NCI-H2107 (cell line): Measurements from ENCODE around the gene NREP.

Source experiments
- DNase-seq: peaks from one replicate; lab custom pipeline; 2025; lab: John Stamatoyannopoulos, UW

NREP gene

DNA sequence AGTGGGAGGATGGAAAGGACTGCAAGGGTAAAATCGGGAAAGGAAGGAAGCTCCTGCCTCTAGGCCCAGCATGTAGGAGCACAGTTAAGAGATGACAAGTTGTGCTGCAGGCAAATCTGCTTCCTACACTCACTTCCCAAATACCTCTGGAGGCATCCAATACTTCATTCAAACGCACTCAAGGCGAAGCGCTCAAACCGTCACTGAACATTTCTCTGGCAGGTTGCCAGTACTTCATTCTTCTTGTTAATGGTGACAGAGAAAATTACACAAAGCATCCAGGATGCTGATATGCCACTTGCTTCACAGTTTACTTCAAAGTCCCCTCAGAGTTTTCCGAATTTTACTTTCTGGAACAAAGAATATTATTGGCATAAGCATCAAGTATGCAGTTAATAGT is 59.8 kb downstream of the NREP start:
- DNase-seq: no peak

DNA sequence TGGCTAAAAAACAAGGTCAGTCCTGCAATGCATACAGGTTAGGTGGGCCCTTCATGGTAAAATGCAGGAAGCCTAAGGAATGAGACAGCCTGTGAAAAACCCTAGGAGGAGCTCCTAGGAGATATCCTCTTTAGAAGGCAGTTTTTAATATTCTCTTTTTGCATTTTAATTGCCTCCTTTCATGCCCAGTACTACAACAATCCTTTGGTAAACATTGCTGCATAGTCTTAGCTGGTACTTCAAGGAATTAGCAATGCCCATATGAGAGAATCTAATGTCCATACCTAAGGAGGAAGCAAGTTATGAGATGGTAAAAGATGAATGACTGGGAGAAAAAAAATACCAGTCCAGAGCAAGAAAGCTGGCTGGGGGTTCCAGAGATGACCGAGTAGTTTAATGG is 61.0 kb downstream of the NREP start:
- no peak for DNase-seq

DNA sequence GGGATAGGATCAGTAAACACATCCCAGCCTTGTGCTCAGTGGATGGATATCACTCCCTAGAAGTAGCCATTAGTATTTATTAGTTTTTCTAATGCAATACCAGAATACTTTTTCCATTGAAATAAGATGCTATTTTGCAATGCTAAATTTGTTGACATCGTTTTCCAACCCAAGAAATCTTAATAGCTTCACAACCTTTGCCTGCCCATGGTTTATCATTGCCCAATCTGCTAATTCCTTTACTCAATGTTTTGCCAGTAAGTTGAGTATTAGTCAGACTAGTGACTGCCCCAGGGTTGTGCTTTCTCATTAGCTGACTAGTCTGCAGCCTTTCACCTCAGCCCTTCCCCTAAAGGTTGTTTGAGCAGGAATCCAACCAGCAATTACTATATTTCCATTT is 62.9 kb downstream of the NREP start:
- no peak for DNase-seq

DNA sequence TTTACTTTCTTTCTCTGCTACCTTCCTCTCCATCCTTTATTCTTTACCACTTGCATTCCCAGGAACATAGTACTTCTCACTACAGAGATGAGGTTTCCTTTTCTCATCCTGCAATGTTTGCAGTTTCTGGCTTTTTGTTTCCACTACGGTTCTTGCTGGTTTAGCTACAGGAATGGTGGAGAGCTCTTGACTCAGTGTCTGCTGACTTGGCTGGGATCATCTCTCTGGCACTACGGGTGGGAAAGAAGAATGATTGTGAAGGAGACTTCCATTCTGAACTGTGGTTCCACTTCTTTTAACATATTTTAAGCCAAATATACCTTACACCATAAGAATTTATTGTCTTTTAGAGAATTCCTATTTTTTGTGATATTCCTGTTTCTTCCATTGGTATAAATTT is 65.1 kb downstream of the NREP start:
- DNase-seq: no peak

DNA sequence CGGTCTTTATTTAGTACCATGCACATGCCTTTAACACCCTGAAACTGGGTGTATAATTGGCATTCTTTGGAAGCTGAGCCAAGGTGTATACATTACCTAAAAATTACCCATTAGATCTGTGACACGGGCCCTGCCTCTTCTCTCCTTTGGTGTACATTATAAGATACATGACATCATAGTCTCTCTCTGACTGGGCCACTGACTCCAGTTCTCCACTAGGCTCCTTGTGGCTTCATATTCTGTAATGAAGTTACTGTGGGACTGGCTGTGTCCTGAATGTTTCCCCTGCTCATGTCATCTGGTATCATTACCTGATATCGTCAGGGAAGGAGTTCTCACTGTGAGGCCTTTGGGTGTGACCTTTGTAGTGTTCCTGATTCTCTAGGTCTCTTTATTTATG is 65.5 kb downstream of the NREP start:
- no peak for DNase-seq

DNA sequence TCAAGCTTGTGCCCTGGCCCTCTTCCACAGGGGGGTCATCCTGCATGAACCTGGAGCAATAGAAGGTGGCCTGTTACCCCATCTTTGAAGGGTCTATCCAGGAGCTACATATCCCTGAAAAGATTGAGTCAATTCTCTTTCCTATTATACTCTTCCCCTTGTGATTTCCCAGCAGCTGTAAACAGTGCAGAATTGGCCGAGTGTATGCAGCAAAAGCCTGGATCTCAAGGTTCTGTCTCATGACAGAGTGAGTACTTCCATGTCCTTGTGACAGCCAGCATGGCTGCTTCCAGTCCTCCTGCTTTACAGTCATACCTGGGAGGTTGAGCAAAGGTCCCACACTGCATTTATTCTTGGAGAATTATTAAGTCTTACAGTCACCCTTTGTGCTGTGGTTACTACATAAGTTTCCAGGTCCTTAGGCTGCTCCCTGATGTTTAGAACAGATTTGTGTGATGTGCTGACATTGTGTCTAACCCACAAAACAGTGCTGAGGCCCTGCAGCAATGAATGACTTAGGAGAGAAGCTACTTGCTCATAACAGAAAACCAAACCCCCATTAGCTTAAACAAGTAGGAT is 67.5 kb downstream of the NREP start:
- no peak for DNase-seq

DNA sequence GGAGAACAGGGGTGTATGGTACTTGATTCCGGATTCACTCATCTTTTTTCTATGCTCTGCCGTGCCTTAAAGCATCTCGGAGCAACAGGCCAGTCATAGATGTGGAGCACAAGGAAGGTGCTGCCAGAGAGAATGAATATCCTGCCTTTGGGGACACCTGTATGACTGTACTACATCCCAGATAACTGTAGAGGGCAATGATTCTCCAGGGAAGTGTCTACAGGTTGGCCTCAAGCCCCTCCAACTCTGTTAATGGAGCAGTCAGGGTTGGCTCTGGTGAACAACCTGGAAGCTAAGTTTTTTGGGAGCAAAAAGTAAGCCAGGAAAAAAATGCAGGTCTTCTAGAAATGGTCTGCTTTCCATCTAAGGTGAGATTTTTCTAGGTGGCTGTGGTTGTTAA is 71.0 kb downstream of the NREP start:
- no peak for DNase-seq

DNA sequence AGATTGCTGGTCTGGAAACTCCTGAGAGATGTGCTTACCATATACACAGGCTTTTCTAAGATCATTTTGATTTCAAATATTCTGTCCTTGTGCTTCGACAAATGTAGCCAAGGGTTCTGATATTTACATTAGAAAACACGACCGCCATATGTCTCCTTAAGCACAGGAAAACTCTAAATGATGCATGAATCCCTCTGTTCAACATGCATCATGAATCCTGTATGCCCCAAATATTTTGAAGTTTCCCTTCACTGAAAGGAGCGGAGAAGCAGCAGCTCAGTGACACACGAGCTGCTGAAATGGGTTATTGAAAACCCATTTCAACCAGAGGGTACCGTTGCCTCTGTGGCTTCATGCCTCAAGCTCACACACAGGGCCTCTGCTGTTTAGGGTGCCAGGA is 74.4 kb downstream of the NREP start:
- no peak for DNase-seq

DNA sequence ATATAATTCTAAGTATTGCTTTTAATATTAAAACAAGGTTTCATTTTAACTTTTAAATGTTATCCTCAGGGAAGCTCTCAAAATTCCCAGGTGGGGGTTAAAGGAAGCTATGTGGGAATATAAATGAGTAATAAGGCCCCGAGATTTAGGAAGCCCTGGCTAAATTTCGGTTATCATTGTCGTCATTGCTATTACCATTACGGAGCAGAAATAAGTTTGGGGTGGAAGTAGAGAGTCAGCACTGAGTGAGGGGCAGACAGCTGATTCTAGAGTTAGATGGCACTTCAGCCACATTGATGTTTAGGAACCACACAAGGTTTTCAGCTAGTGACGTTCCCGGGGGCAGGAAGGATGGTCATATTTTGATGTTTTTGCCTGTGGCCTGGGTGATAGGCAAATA is 74.9 kb downstream of the NREP start:
- DNase-seq: no peak

DNA sequence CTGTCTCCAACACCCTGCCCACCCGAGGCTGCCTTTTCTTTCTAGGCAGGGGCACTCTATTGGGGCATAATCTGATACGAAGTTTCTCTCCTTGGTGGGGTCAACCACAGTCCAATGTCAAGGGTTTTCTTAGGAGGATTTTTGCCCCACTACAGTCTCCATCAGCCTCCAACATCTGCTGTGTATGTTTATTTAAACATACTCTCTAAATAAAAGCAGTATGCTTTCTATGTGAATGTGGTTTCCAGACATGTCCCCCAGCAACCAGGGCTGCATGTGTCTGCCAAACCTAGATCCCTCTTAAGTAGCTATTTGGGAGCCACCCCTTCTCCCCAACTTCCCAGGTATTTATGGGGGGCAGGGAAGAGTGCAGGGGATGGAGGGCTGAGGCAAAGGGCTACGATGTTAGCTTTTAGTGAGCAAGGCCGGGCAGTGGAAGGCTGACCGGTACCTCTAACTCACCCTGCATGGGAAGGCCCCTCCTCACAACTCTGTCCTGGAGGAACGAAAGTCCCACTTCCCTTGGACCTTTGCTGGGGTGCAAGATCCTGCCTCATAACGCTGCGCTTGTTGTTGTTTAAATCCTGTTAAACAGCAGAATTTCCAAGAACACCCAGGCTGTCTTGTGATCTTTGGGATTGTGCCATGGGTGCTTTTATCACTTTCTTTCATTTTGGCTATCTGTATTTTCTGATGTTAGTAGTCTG is 75.4 kb downstream of the NREP start:
- no peak for DNase-seq

DNA sequence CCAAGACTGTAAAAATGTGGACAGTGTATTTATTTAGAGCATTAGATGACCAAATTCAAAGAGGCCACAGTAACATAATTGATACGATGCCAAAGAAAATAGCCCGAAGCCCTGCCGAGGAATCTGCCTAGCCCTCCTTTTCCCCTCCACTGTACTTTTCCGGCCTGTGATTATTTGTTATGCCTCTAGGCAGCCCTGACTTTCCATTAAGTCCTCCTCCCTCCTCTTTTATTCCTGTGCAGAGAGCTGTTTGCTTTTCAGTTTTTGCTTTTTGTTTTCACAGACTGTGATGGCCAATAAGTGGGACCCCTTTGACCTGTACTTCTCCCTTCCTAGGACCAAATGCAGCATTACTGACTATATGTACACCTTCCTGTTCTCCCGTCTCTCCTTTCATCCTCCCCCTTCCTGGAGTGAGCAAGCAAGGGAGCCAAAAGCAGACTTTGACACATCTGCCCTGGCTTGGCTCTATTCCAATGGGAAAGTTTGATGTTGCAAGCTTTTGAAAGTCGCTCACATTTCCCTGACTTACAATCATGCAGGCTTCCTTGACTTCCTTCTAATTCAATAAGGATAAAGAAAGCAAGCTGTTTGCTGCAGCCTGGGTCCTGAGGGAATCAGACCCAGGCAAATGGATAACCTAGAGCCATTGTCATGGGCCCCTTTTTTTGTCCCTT is 76.1 kb downstream of the NREP start:
- peak; percentile 9 for DNase-seq

DNA sequence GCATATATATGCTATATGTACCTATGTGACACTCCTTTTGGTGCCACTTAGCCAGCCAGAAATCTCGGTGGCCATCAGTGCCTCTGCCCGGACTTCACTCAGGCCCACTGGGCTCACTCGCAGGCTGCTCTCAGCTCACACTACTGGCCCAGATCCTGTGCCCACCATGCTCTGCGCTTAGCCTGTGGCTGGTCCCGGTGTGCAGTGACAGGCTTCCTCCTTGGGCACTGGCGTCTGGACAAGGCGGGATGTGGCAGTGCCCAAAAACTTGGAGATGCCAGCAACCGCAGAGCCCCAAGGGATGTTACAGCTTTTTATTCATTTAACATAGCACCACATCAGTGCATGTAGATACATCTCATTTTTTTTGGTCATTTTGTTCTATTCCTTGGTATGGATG is 77.4 kb downstream of the NREP start:
- DNase-seq: no peak
